BJ (cell line): Measurements from ENCODE around the gene HCAR1. TPM values are rescaled to one million over a fixed set of nuclear protein-coding genes. Genes with fewer than 3 reads are reported as not detected.
"Not testable (repeated sequence)": the region's sequence is repeated elsewhere in the genome, so short reads cannot be mapped to it uniquely, and the experiment has no call there.

Experiments used
- CTCF ChIA-PET: fragments of 350-600 bp; formaldehyde crosslinking; extraction: SDS; loops from one replicate; lab custom pipeline; 2021; ENCODE audit warnings: antibody characterized with exemption, inconsistent platforms; lab: Yijun Ruan, JAX
- POLR2A ChIA-PET: fragments of 300-600 bp; sonication (Branson Sonifier 250); formaldehyde crosslinking; extraction: SDS; loops from one replicate; lab custom pipeline; 2021; ENCODE audit warnings: antibody characterized with exemption; lab: Charles Lee
- DNase-seq: peaks from one replicate; pipeline ENCODE4 v3.0.0-alpha.2; 2011; ENCODE audit warnings: low read depth
- H3K27me3 ChIP-seq: 2 replicates; pipeline ENCODE4 v1.6.0; 2011; ENCODE audit warnings: low read length; ENCODE audit not compliant: control insufficient read depth, insufficient read depth
- H3K36me3 ChIP-seq: 2 replicates; pipeline ENCODE4 v1.5.1; 2011; ENCODE audit warnings: low read length; ENCODE audit not compliant: control insufficient read depth, insufficient read depth
- H3K4me3 ChIP-seq: 2 replicates; pipeline ENCODE4 v1.5.1; 2011; ENCODE audit warnings: low read depth, mild to moderate bottlenecking, control low read depth, low read length
- polyA plus RNA-seq: library from polyadenylated mRNA; depleted of rRNA; stranded (reverse); fragments of >200 nt; gene quantifications from 2 replicates; pipeline ENCODE4 v1.2.3, GENCODE V29; 2011
- TF ChIP-seq, protein P1 (sequence below): IDR thresholded peaks from 2 replicates; pipeline ENCODE4 v1.5.1; 2011; ENCODE audit warnings: low read depth, mild to moderate bottlenecking, control low read depth, inconsistent platforms, low read length, moderate library complexity; ENCODE audit not compliant: insufficient read depth

The HCAR1 gene
- polyA plus RNA-seq, 1 experiment, result not detected

DNA sequence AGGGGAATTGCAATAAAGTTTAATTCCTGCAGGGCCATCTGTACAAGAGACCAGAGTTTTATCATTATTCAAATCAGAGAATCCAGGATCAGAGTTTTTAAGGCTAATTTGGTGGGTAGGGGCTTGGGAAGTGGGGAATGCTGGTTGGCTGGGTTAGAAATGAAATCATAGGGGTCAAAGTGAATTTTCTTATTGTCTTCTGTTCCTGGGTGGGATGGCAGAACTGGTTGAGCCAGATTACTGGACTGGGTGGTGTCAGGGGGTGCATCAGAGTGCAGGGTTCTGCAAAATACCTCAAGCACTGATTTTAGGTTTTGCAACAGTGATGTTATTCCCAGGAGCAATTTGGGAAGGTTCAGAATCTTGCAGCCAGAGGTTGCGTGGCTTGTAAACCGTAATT is 33.7 kb downstream of the HCAR1 start:
- CTCF ChIA-PET, POLR2A ChIA-PET, DNase-seq, H3K36me3 ChIP-seq, H3K4me3 ChIP-seq, H3K27me3 ChIP-seq: not testable (repeated sequence)

DNA sequence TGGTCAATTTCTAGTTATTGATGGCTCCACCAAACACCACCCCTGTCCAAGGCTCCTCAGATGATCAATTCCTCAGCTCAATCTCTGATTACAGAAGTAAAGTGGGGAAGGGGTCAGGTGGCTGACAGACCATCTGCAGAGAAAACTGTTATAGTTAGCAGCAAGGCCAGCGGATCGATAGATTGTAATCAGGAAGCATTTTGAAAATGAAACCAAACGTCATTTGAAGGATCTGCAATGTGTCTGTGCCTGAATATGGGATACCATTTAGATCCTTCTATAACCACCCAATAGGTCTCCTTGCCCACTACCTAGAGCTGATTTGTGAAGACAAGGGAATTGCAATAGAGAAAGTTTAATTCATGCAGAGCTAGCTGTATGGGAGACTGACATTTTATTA is 39.1 kb downstream of the HCAR1 start:
- Histone ChIP-seq H3K27me3 (no peaks in the 10 kb centered on the region), H3K36me3 (no peaks in the 10 kb centered on the region), H3K4me3 (no peak overlapping the region)
- ChIA-PET CTCF (no interaction called here), POLR2A (no interaction called here)
- TF ChIP-seq, protein P1, sequence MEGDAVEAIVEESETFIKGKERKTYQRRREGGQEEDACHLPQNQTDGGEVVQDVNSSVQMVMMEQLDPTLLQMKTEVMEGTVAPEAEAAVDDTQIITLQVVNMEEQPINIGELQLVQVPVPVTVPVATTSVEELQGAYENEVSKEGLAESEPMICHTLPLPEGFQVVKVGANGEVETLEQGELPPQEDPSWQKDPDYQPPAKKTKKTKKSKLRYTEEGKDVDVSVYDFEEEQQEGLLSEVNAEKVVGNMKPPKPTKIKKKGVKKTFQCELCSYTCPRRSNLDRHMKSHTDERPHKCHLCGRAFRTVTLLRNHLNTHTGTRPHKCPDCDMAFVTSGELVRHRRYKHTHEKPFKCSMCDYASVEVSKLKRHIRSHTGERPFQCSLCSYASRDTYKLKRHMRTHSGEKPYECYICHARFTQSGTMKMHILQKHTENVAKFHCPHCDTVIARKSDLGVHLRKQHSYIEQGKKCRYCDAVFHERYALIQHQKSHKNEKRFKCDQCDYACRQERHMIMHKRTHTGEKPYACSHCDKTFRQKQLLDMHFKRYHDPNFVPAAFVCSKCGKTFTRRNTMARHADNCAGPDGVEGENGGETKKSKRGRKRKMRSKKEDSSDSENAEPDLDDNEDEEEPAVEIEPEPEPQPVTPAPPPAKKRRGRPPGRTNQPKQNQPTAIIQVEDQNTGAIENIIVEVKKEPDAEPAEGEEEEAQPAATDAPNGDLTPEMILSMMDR, result no peak
- no peak for DNase-seq

DNA sequence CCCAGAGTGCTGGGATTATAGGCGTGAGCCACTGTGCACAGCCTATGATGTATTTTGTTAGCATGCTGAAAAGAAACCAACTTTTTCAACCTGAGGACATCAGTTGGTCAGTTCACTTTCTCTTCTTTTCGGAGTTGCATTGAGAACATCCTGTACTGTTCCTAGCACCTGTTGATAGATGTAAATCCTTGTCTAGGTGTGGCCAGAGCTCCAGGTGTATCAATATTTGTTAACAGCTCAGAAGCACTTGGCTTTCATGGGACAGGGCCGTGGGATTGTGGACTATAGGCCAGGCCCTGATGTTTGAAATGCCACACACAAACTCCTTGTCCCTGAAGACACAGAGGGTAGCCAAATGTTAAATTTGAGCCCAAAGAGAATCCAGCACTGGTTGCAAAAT is 42.4 kb downstream of the HCAR1 start:
- no peak for DNase-seq
- TF ChIP-seq, protein P1, result no peak
- Histone ChIP-seq H3K4me3 (no peak overlapping the region), H3K36me3 (no peaks in the 10 kb centered on the region), H3K27me3 (no peaks in the 10 kb centered on the region)
- ChIA-PET CTCF (interaction anchor here (1.3 kb wide), 1 partner anchor 10 kb away, joined by 3 read pairs; no protein-coding TSS in a partner anchor), POLR2A (no interaction called here)

DNA sequence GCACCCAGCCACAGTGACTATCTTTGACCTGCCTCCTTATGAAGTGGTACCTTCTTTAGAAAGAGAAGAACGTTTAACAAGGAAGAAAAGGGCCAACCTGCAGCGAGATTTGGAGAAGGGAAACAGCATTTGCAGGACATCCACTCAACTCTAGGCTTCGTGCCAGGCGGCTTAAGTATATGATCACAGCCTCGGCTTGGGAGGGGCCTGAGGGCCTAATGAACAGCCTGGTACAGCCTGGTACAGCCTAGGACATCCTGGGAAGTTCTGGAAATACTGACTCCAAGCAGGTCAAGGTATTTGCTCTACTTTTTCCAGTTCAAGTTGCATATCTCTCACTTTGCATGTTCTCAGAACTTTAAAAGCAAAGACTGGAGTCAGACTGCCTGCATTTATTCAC is 43.6 kb downstream of the HCAR1 start:
- Histone ChIP-seq H3K4me3 (no peak overlapping the region), H3K36me3 (no peaks in the 10 kb centered on the region), H3K27me3 (no peaks in the 10 kb centered on the region)
- CTCF ChIA-PET, result no interaction called here
- no peak for DNase-seq
- POLR2A ChIA-PET, result no interaction called here
- TF ChIP-seq, protein P1, result no peak

DNA sequence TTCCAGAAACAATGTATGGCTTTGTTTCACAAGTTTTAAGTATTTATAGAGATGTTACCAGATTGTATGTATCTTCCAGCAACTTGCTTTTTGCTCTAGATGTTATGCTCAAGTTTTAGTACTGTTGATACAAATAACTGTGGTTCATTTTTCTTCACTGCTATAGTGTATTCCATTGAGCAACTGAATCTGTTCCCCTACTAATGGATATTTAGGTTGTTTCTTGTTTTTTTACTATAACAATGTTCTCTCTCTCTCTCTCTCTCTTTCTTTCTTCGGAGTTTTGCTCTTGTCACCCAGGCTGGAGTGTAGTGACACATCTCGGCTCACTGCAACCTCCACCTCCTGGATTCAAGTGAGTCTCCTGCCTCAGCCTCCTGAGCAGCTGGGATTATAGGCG is 44.1 kb downstream of the HCAR1 start:
- TF ChIP-seq, protein P1, result no peak
- no peaks in the 10 kb centered on the region for H3K27me3 ChIP-seq

DNA sequence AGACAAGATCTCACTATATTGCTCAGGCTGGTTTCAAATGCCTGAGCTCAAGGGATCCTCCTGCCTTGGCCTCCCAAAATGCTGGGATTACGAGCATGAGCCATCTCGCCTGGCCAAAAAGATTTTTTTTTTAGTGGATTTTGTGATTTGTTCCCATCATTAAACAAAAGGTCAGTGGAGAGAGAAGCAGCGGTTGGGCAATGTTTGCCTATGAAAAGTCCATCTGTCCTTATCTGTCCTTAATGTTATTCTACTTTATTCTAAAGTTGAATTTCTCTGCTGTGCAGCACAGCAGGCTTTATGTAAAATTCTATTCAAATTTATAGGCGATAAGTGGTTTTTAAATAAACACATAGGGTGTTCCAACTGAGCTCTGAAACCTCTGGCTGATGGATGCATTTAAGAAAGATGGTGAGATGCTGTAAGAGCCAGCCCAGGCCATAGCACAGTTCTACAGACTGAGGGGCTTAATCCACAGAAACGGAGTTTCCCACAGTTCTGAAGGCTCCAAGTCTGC is 46.3 kb downstream of the HCAR1 start:
- POLR2A ChIA-PET, result no interaction called here
- TF ChIP-seq, protein P1, result no peak
- CTCF ChIA-PET, result no interaction called here
- no peak for DNase-seq
- Histone ChIP-seq H3K4me3 (no peak overlapping the region), H3K27me3 (no peaks in the 10 kb centered on the region), H3K36me3 (no peaks in the 10 kb centered on the region)

More for the DNA sequence above, 44.1 kb downstream of the HCAR1 start:
- CTCF ChIA-PET, result no interaction called here
- Histone ChIP-seq H3K4me3 (no peak overlapping the region), H3K36me3 (no peaks in the 10 kb centered on the region)
- no peak for DNase-seq
- POLR2A ChIA-PET, result no interaction called here
